Ovary (tissue), 9 donors: Measurements from ENCODE around the gene RAB3A. TPM values are rescaled to one million over a fixed set of nuclear protein-coding genes. Genes with fewer than 3 reads are reported as not detected.

Experiments used
- DNase-seq, 5 donors: peaks; one replicate each; pipeline ENCODE4 v3.0.0-alpha.2; 2019 to 2020
- H3K27ac ChIP-seq, 2 donors: fragments of 200-600 bp; one replicate each; pipeline versions ENCODE4 v1.5.1 to v1.8.0; 2019 to 2022
- H3K27me3 ChIP-seq: fragments of 200-600 bp; one replicate; pipeline ENCODE4 v1.8.0; 2022
- H3K36me3 ChIP-seq: fragments of 200-600 bp; sonication (generic); one replicate; pipeline ENCODE4 v1.5.1; 2019
- H3K4me1 ChIP-seq: one replicate; pipeline ENCODE4 v1.8.1; 2013; ENCODE audit warnings: mild to moderate bottlenecking, moderate library complexity; ENCODE audit not compliant: insufficient read depth
- H3K4me3 ChIP-seq: fragments of 200-600 bp; sonication (generic); one replicate; pipeline ENCODE4 v1.5.1; 2017
- H3K9me3 ChIP-seq, 2 donors: fragments of 200-600 bp in 1 of 2; sonication (generic) in 1 of 2; one replicate each; pipeline versions ENCODE4 v1.5.1 to v1.8.1; 2013 to 2019; ENCODE audit warnings: mild to moderate bottlenecking in 1 of 2, moderate library complexity in 1 of 2
- CTCF ChIP-seq, 3 donors: fragments of 450-650 bp in 2 of 3; fragments of 200-600 bp in 1 of 3; IDR thresholded peaks; one replicate each; pipeline versions ENCODE4 v1.5.1 to v1.8.0; 2016 to 2022; ENCODE audit warnings: antibody characterized with exemption in 3 of 3, mild to moderate bottlenecking in 1 of 3
- EP300 ChIP-seq: sonication (generic); formaldehyde crosslinking; IDR thresholded peaks from one replicate; pipeline ENCODE4 v1.6.1; 2017; ENCODE audit warnings: antibody characterized with exemption
- POLR2A ChIP-seq: fragments of 450-650 bp; IDR thresholded peaks from one replicate; pipeline ENCODE4 v1.6.1; 2017; ENCODE audit warnings: antibody characterized with exemption, mild to moderate bottlenecking, moderate library complexity
- WGBS, 3 donors: extraction: QIAGEN DNeasy Blood & Tissue Kit in 1 of 3; methylation state at CpG; one replicate each; pipeline versions ENCODE4 v1.1.5 to v1.1.7; 2013 to 2017; 5-methylcytosine and 5-hydroxymethylcytosine counted together
- intact Hi-C, 4 donors: fragments of 100-400 bp; cut with DNase I; formaldehyde crosslinking; loops; one replicate each; pipeline versions ENCODE4 v1.11.0 to v1.15.1; 2022 to 2023
- polyA plus RNA-seq, 2 donors: library from polyadenylated mRNA; stranded (reverse); fragments of 200-250 nt in 1 of 2; fragments of 350-450 nt in 1 of 2; fragmentation: Illumina TruSeq in 1 of 2; extraction: RNeasy Lipid Tissue Mini Kit (QIAGEN cat#74804) in 1 of 2; gene quantifications; one replicate each; pipeline ENCODE4 v1.2.3, GENCODE V29; 2013 to 2014
- total RNA-seq, 7 donors: library from RNA; depleted of rRNA in 2 of 7; stranded (reverse); fragments of >200 nt in 2 of 7; fragmentation: NEBNext Ultra II Directional in 3 of 7; extraction: Animal tissue kit (Norgen Biotek cat#: 25700) in 3 of 7; gene quantifications; one replicate each; pipeline versions ENCODE4 v1.1.0 to v1.2.4, GENCODE V29; 2016 to 2023
- donor health status: DM: no; HTN: no; CAD: no; lungs with moderate emphysema.
- donor health status: DM: no; HTN: no; CAD: no.
- donor health status: Bipolar disorder and iron deficiency.
- donor health status: DM: yes; HTN: yes; CAD: no.
- donor health status: DM: no; HTN: no; CAD: no.
- donor health status: DM: yes; HTN: yes; CAD: no.

RAB3A gene
- total and polyA plus RNA-seq, 9 donors = 1.9 to 32.9 (median 7.9) TPM

GRCh38 chr19:18198374-18198773, 5.5 kb downstream of the RAB3A start:
- Histone ChIP-seq H3K4me3 (no peak overlapping the region), H3K27ac (no peak overlapping the region), H3K36me3 (no peaks in the 10 kb centered on the region), H3K9me3 (no peaks in the 10 kb centered on the region), H3K4me1 (peaks cover 18% of the 10 kb centered on the region), H3K27me3 (no peaks in the 10 kb centered on the region)
- TF ChIP-seq EP300 = no peak
- TF ChIP-seq CTCF (IDR thresholded peaks at IDR 0.05) = no peak
- TF ChIP-seq POLR2A = no peak
- intact Hi-C loops = loop anchor here in 2 of 4 donors (5.0 to 10.0 kb wide), 3 partner anchors 56 to 216 kb away; partner anchors contain the start of gene SSBP4 (in 1 of the 2)
- 82 to 90% (median 90%) methylated on average over 6 of the region's 6 CpGs for WGBS, 3 donors
- no peak for DNase-seq

GRCh38 chr19:18197941-18198340, 5.9 kb downstream of the RAB3A start:
- no peaks in the 10 kb centered on the region for H3K27me3 ChIP-seq
- H3K36me3 ChIP-seq = no peaks in the 10 kb centered on the region
- H3K27ac ChIP-seq = no peak overlapping the region
- DNase-seq = no peak
- 70 to 77% (median 75%) methylated on average over 6 of the region's 6 CpGs for WGBS, 3 donors
- TF ChIP-seq CTCF (IDR thresholded peaks at IDR 0.05) = no peak
- TF ChIP-seq EP300 = no peak
- TF ChIP-seq POLR2A = no peak
- H3K4me3 ChIP-seq = no peak overlapping the region
- intact Hi-C loops = loop anchor here in 2 of 4 donors (5.0 to 10.0 kb wide), 3 partner anchors 57 to 217 kb away; partner anchors contain the start of gene SSBP4 (in 1 of the 2)
- peaks cover 13% of the 10 kb centered on the region for H3K4me1 ChIP-seq
- no peaks in the 10 kb centered on the region for H3K9me3 ChIP-seq

- WGBS, 3 donors = 86 to 88% (median 88%) methylated on average over 18 of the region's 18 CpGs
- H3K36me3 ChIP-seq = no peaks in the 10 kb centered on the region
- no peak for DNase-seq
- intact Hi-C loops = loop anchor here in 2 of 4 donors (5.0 to 10.0 kb wide), 3 partner anchors 57 to 217 kb away; partner anchors contain the start of gene SSBP4 (in 1 of the 2)
- H3K27me3 ChIP-seq = no peaks in the 10 kb centered on the region
- no peak overlapping the region for H3K27ac ChIP-seq
- TF ChIP-seq CTCF (IDR thresholded peaks at IDR 0.05) = no peak
- no peak for TF ChIP-seq POLR2A
- TF ChIP-seq EP300 = no peak
- H3K4me3 ChIP-seq = no peak overlapping the region
- H3K9me3 ChIP-seq = no peaks in the 10 kb centered on the region
- H3K4me1 ChIP-seq = peaks cover 7% of the 10 kb centered on the region
Observed at GRCh38 chr19:18197306-18197705, 6.5 kb downstream of the RAB3A start.

GRCh38 chr19:18196511-18196845, 7.4 kb downstream of the RAB3A start:
- no peaks in the 10 kb centered on the region for H3K27me3 ChIP-seq
- TF ChIP-seq CTCF (IDR thresholded peaks at IDR 0.05) (no peak), POLR2A (no peak), EP300 (no peak)
- no peak overlapping the region for H3K27ac ChIP-seq
- H3K9me3 ChIP-seq = no peaks in the 10 kb centered on the region
- WGBS, 3 donors = 77 to 82% (median 80%) methylated on average over 7 of the region's 7 CpGs
- peaks cover 6% of the 10 kb centered on the region for H3K4me1 ChIP-seq
- no peak overlapping the region for H3K4me3 ChIP-seq
- no peaks in the 10 kb centered on the region for H3K36me3 ChIP-seq
- intact Hi-C loops = loop anchor here in 2 of 4 donors (5.0 to 10.0 kb wide), 3 partner anchors 58 to 218 kb away; partner anchors contain the start of gene SSBP4 (in 1 of the 2)
- DNase-seq = no peak
